ENCODE measurements around the gene CLEC2D. TPM values are rescaled to one million over a fixed set of nuclear protein-coding genes. Genes with fewer than 3 reads are reported as not detected.
A peak's percentile ranks its signal among the peaks of the same experiment; 100 is the strongest.

Gene CLEC2D
- total and polyA plus RNA-seq, 10 of the 15 experiments (the other 5 are each of a cell fraction or from before 2014, with no cell fraction given): 4.6 to 29.8 (median 16.0) TPM

DNA sequence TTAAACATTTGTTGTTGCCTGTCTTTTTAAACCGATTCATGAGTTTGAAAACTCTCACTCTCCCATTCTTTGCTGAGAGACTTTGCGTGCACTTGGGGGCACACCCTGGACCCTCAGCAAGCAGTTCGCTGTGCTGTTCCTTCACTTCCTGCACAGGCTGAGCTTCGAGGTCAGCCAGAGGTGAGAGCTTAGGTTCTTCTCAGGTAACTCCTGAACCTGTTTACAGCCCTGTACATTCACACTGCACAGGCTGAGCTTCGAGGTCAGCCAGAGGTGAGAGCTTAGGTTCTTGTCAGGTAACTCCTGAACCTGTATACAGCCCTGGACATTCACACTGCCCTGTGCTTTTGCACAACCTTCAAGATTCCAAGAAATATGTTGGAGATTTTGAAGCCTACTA is 73.1 kb downstream of the CLEC2D start:
- TF ChIP-seq, protein P1, sequence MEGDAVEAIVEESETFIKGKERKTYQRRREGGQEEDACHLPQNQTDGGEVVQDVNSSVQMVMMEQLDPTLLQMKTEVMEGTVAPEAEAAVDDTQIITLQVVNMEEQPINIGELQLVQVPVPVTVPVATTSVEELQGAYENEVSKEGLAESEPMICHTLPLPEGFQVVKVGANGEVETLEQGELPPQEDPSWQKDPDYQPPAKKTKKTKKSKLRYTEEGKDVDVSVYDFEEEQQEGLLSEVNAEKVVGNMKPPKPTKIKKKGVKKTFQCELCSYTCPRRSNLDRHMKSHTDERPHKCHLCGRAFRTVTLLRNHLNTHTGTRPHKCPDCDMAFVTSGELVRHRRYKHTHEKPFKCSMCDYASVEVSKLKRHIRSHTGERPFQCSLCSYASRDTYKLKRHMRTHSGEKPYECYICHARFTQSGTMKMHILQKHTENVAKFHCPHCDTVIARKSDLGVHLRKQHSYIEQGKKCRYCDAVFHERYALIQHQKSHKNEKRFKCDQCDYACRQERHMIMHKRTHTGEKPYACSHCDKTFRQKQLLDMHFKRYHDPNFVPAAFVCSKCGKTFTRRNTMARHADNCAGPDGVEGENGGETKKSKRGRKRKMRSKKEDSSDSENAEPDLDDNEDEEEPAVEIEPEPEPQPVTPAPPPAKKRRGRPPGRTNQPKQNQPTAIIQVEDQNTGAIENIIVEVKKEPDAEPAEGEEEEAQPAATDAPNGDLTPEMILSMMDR (IDR thresholded peaks at IDR 0.05 in 2 of 3, conservative IDR thresholded peaks at IDR 0.05 in 1 of 3; ENCODE audit: control insufficient read depth in 2 of 3, extremely low read depth in 1 of 3, insufficient read depth in 1 of 3, low read depth in 3 of 3, low read length in 3 of 3): no peak
- TF ChIP-seq CBX5 (IDR thresholded peaks at IDR 0.05; ENCODE audit: low read depth): no peak
- no peak for TF ChIP-seq NR2F1 (conservative IDR thresholded peaks at IDR 0.05)
- TF ChIP-seq EP300 (IDR thresholded peaks at IDR 0.05; ENCODE audit: borderline replicate concordance in 1 of 2, control insufficient read depth in 1 of 2, low read depth in 2 of 2, low read length in 2 of 2): no peak
- TF ChIP-seq NR2C1 (IDR thresholded peaks at IDR 0.05): no peak
- no peak for TF ChIP-seq YY1 (IDR thresholded peaks at IDR 0.05; ENCODE audit: low read depth, low read length)
- Histone ChIP-seq H3K9me3 (replicated peaks; ENCODE audit: control insufficient read depth, insufficient read depth, low read length) (no peaks in the 10 kb centered on the region), H3K4me3 (peak overlapping the region; percentile 36; the same call in 1 of the 2 replicates), H3K4me1 (ENCODE audit: control insufficient read depth, insufficient read depth, low read length) (peaks cover 28% of the 10 kb centered on the region), H3K4me2 (ENCODE audit: control insufficient read depth, insufficient read depth) (peak overlapping the region; percentile 46), H3K9ac (ENCODE audit: control insufficient read depth, insufficient read depth, low read length) (peak overlapping the region; percentile 52; the same call in 1 of the 2 replicates), H3K79me2 (ENCODE audit: control insufficient read depth, insufficient read depth, low read length) (peaks cover 2% of the 10 kb centered on the region), H3K27ac (ENCODE audit: control insufficient read depth, insufficient read depth) (peak overlapping the region; percentile 22), H4K20me1 (ENCODE audit: control insufficient read depth, insufficient read depth) (no peaks in the 10 kb centered on the region), H2AFZ (ENCODE audit: control insufficient read depth, low read depth, low read length) (peak overlapping the region; percentile 18), H3K27me3 (replicated peaks in 1 of 2; ENCODE audit: control insufficient read depth in 2 of 2, insufficient read depth in 2 of 2, low read length in 1 of 2) (no peaks in the 10 kb centered on the region), H3K36me3 (ENCODE audit: control insufficient read depth in 2 of 2, insufficient read depth in 2 of 2, low read length in 1 of 2) (no peaks in the 10 kb centered on the region)
- RAD21 ChIA-PET (ENCODE audit: unreplicated experiment): interaction anchor here (0.8 to 2.7 kb wide), 26 partner anchors 9 to 411 kb away, joined by 3 to 27 read pairs (median 5); partner anchors contain the start of genes CLEC2B, CLEC2D and CLEC7A
- in situ Hi-C loops (cut with MboI) (no loop called here), intact Hi-C loops (cut with micrococcal nuclease; ENCODE audit: unreplicated experiment) (loop anchor here (10.0 kb wide), 1 partner anchor 272 kb away; the partner anchor contains the start of gene CLEC12B)
- FAIRE-seq (peak; percentile 80), DNase-seq (ENCODE audit: low read depth, low spot score) (no peak), ATAC-seq (peak; percentile 22)
- no TSS peak for BruUV-seq (replicated peaks)
- SMC1A ChIA-PET (ENCODE audit: uncharacterized antibody, unreplicated experiment): interaction anchor here (0.7 to 22.8 kb wide), 28 partner anchors 8 to 411 kb away, joined by 3 to 814 read pairs (median 5); partner anchors contain the start of genes CD69 and CLEC2D
- 7% methylated on average over 5 of the region's 5 CpGs for WGBS (ENCODE audit: insufficient coverage, insufficient replicate concordance, low lambda C conversion rate, missing lambda C conversion rate)
- POLR2A ChIA-PET: interaction anchor here (0.8 to 2.0 kb wide), 6 partner anchors 9 to 25 kb away, joined by 3 to 6 read pairs (median 3); partner anchors contain the start of gene CD69
- CTCF ChIA-PET: interaction anchor here (0.6 to 9.3 kb wide), 54 partner anchors 8 to 1811 kb away, joined by 3 to 97 read pairs (median 4); partner anchors contain the start of genes CD69, CLEC2A, CLEC2D and CLEC7A

All from GM12878 (cell line).